ENCODE measurements around the gene ANKMY1. TPM values are rescaled to one million over a fixed set of nuclear protein-coding genes. Genes with fewer than 3 reads are reported as not detected.

ANKMY1 gene
- total RNA-seq, 4 donors from 2014 or later, result 13.3 to 40.8 (median 22.0) TPM

DNA sequence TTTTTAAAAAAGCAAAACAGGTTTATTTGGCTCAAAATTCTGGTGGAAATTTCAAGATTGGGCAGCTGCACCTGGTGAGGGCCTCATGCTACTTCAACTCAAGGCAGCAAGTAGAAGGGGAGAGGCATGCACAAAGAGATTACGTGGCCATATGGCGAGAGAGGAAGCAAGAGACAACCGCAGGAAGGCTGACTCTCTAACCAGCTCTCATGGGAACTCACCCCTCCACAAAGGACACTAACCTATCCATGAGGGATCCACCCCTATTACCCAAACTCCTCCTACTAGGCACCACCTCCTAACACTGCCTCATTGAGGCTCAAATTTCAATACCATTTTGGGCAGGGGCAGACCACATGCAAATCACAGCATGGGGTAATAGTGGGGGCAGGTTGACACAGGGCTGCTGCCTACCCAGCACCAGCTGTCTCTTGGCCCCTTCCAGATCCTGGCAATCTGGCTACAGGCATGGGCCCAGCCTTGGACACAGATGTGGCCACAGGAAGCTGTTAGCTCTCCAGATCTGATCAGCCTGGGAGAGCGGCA is 26.8 kb upstream of the ANKMY1 start:
- Histone ChIP-seq H3K27me3 (no peaks in the 10 kb centered on the region), H3K27ac (no peak overlapping the region), H3K4me1 (peaks cover 20 to 24% of the 10 kb centered on the region in 2 donors), H3K4me3 (peak overlapping the region in 1 of 2 donors; percentile 77), H3K9me3 (no peaks in the 10 kb centered on the region), H3K36me3 (no peaks in the 10 kb centered on the region)
- intact Hi-C loops (cut with DNase I; ENCODE audit: low total_unique reads), result no loop called here
- TF ChIP-seq CTCF (IDR thresholded peaks at IDR 0.05) (no peak), POLR2A (IDR thresholded peaks at IDR 0.05) (no peak)
- no peak for DNase-seq

DNA sequence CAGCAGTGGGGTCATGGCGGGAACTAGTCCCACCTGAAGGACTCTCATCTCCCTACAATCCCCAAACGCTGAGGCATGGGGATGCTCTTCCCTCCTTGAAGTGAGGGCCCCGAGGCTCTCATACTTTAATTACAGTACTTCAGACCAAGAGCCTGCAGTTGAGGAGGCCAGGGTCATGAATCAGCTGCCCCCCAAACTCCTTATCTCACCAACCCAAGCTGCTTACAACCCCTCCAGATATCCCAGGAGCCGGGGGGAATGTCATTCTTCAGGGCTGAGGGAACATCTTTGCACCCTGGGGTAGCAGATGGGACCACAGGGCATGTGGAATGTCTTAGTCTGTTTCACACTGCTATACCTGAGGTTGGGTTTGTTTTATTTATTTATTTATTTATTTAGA is 26.0 kb upstream of the ANKMY1 start:
- intact Hi-C loops (cut with DNase I; ENCODE audit: low total_unique reads), result no loop called here
- Histone ChIP-seq H3K27ac (no peak overlapping the region), H3K36me3 (no peaks in the 10 kb centered on the region), H3K9me3 (no peaks in the 10 kb centered on the region), H3K4me3 (no peak overlapping the region), H3K4me1 (peaks cover 21 to 24% of the 10 kb centered on the region in 2 donors), H3K27me3 (no peaks in the 10 kb centered on the region)
- DNase-seq, result no peak
- TF ChIP-seq CTCF (IDR thresholded peaks at IDR 0.05) (no peak), POLR2A (IDR thresholded peaks at IDR 0.05) (no peak)

DNA sequence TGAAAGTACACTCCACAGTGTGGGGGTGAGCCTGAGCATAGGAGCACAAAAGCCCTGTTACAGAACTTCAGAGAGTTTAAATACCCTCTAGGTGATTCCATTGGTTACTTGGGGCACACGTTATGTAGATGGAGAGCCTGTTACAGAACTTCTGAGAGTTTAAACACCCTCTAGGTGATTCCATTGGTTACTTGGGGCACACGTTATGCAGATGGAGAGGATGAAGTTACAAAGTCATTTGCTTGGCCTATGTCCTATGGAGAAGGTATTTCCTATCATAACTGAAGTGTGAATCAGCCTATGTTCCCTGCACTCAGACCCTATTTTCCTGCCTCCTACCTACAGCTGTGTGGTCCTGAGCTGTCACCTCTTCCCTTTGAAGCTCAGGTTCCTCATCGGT is 25.0 kb upstream of the ANKMY1 start:
- Histone ChIP-seq H3K9me3 (no peaks in the 10 kb centered on the region), H3K4me3 (no peak overlapping the region), H3K4me1 (peaks cover 18 to 21% of the 10 kb centered on the region in 2 donors), H3K36me3 (no peaks in the 10 kb centered on the region), H3K27me3 (no peaks in the 10 kb centered on the region), H3K27ac (no peak overlapping the region)
- TF ChIP-seq CTCF (IDR thresholded peaks at IDR 0.05) (no peak), POLR2A (IDR thresholded peaks at IDR 0.05) (no peak)
- intact Hi-C loops (cut with DNase I; ENCODE audit: low total_unique reads), result no loop called here
- DNase-seq, result no peak

GRCh38 chr2:240581811-240582210 is 24.0 kb upstream of the ANKMY1 start:
- no peaks in the 10 kb centered on the region for H3K27me3 ChIP-seq
- no peak overlapping the region for H3K4me3 ChIP-seq
- no peak for TF ChIP-seq CTCF (IDR thresholded peaks at IDR 0.05)
- no peak for TF ChIP-seq POLR2A (IDR thresholded peaks at IDR 0.05)
- H3K4me1 ChIP-seq, result peaks cover 12 to 21% of the 10 kb centered on the region in 2 donors
- H3K27ac ChIP-seq, result no peak overlapping the region
- no peaks in the 10 kb centered on the region for H3K36me3 ChIP-seq
- DNase-seq, result no peak
- no peaks in the 10 kb centered on the region for H3K9me3 ChIP-seq
- intact Hi-C loops (cut with DNase I; ENCODE audit: low total_unique reads), result no loop called here

GRCh38 chr2:240579771-240580614 is 22.2 kb upstream of the ANKMY1 start:
- Histone ChIP-seq H3K27me3 (no peaks in the 10 kb centered on the region), H3K9me3 (no peaks in the 10 kb centered on the region), H3K36me3 (no peaks in the 10 kb centered on the region), H3K27ac (peak overlapping the region; percentile 30 to 72), H3K4me3 (no peak overlapping the region), H3K4me1 (peaks cover 8 to 17% of the 10 kb centered on the region in 2 donors)
- peak; percentile 56 to 67 for DNase-seq
- intact Hi-C loops (cut with DNase I; ENCODE audit: low total_unique reads), result no loop called here
- TF ChIP-seq POLR2A (IDR thresholded peaks at IDR 0.05) (no peak), CTCF (IDR thresholded peaks at IDR 0.05) (no peak)
